Measurements from ENCODE around the gene RBM6.

DNA sequence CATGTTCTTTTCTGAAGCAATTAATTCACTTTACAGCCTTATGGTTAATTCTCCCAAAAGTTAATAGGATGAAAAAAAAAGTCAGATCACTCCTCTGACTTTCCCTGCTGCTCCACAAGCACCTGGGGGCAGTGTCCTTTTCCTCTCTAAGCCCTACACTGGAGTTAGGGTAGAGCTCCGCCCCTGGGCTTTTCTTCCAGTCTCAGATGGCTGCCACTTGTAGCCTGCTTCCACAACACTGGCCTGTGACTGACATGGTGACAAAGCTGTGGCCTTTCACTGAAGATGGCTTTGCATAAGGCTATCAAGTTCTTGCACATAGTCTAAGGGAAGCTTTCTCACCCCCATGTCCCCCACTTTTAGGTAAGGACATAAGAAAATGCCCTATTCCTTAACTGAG, 9.0 kb upstream of the RBM6 start:
- TF ChIP-seq, protein P1, sequence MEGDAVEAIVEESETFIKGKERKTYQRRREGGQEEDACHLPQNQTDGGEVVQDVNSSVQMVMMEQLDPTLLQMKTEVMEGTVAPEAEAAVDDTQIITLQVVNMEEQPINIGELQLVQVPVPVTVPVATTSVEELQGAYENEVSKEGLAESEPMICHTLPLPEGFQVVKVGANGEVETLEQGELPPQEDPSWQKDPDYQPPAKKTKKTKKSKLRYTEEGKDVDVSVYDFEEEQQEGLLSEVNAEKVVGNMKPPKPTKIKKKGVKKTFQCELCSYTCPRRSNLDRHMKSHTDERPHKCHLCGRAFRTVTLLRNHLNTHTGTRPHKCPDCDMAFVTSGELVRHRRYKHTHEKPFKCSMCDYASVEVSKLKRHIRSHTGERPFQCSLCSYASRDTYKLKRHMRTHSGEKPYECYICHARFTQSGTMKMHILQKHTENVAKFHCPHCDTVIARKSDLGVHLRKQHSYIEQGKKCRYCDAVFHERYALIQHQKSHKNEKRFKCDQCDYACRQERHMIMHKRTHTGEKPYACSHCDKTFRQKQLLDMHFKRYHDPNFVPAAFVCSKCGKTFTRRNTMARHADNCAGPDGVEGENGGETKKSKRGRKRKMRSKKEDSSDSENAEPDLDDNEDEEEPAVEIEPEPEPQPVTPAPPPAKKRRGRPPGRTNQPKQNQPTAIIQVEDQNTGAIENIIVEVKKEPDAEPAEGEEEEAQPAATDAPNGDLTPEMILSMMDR (IDR thresholded peaks at IDR 0.05 in 2 of 3, conservative IDR thresholded peaks at IDR 0.05 in 1 of 3; ENCODE audit: borderline replicate concordance in 1 of 3, insufficient read depth in 1 of 3, low read depth in 2 of 3, low read length in 2 of 3) = peak in 2 of 3 experiments; percentile 25 to 34; a peak in 2 of 6 replicates
- TF ChIP-seq TCF7L2 (IDR thresholded peaks at IDR 0.05; ENCODE audit: borderline replicate concordance, extremely low read depth, insufficient read depth, insufficient read length) = no peak
- peak; percentile 40; the same call in 1 of the 2 replicates for TF ChIP-seq POLR2AphosphoS5 (IDR thresholded peaks at IDR 0.05; ENCODE audit: low read depth, low read length)
- TF ChIP-seq, protein P2, sequence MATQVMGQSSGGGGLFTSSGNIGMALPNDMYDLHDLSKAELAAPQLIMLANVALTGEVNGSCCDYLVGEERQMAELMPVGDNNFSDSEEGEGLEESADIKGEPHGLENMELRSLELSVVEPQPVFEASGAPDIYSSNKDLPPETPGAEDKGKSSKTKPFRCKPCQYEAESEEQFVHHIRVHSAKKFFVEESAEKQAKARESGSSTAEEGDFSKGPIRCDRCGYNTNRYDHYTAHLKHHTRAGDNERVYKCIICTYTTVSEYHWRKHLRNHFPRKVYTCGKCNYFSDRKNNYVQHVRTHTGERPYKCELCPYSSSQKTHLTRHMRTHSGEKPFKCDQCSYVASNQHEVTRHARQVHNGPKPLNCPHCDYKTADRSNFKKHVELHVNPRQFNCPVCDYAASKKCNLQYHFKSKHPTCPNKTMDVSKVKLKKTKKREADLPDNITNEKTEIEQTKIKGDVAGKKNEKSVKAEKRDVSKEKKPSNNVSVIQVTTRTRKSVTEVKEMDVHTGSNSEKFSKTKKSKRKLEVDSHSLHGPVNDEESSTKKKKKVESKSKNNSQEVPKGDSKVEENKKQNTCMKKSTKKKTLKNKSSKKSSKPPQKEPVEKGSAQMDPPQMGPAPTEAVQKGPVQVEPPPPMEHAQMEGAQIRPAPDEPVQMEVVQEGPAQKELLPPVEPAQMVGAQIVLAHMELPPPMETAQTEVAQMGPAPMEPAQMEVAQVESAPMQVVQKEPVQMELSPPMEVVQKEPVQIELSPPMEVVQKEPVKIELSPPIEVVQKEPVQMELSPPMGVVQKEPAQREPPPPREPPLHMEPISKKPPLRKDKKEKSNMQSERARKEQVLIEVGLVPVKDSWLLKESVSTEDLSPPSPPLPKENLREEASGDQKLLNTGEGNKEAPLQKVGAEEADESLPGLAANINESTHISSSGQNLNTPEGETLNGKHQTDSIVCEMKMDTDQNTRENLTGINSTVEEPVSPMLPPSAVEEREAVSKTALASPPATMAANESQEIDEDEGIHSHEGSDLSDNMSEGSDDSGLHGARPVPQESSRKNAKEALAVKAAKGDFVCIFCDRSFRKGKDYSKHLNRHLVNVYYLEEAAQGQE (IDR thresholded peaks at IDR 0.05; ENCODE audit: low read depth) = no peak
- no peak for TF ChIP-seq SRF (IDR thresholded peaks at IDR 0.05; ENCODE audit: low read depth)
- no peak for TF ChIP-seq EZH2phosphoT487 (IDR thresholded peaks at IDR 0.05; ENCODE audit: borderline replicate concordance)
- TF ChIP-seq EGR1 (IDR thresholded peaks at IDR 0.05; ENCODE audit: low read depth) = no peak
- no peak for TF ChIP-seq ELF1 (IDR thresholded peaks at IDR 0.05; ENCODE audit: borderline replicate concordance, low read depth)
- no peak for TF ChIP-seq FOSL1 (IDR thresholded peaks at IDR 0.05; ENCODE audit: low read depth)
- no peak for TF ChIP-seq YY1 (IDR thresholded peaks at IDR 0.05; ENCODE audit: extremely low read depth, insufficient replicate concordance, low read depth, low read length)
- TF ChIP-seq, protein P3, sequence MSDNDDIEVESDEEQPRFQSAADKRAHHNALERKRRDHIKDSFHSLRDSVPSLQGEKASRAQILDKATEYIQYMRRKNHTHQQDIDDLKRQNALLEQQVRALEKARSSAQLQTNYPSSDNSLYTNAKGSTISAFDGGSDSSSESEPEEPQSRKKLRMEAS (IDR thresholded peaks at IDR 0.05) = no peak
- TF ChIP-seq POLR2A (IDR thresholded peaks at IDR 0.05; ENCODE audit: borderline replicate concordance, extremely low read depth, insufficient read depth, insufficient read length) = no peak
- TF ChIP-seq JUND (IDR thresholded peaks at IDR 0.05) = no peak
